Measurements from ENCODE around the gene PAIP2B.

Gene PAIP2B

DNA sequence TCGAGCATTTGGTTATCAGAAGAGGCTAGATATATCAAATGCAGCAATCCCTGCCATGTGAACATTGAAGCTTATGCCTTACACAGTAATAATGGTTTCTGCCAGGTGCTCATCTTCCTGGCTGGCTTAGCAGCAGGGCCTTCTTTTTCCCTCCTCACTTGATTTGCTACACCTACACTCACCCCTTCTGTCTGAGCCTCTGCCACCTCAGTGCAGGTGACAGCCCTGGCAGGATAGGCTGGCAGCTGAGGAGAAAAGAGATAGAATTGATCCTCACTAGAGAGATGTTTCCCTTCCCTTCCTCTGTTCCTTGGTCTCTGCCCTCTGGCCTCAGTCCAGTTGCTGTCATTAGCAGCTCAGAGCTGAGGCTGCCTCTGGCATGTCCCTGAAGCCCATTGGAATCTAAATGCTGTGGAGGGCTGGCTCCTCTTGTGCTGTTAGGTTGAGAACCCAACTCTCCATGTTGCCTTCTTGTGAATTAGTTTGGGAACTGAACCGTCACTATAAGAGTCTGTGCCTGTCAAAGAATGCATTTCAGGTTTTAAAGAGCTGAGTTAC is 78.3 kb downstream of the PAIP2B start:
- TF ChIP-seq, protein P1, sequence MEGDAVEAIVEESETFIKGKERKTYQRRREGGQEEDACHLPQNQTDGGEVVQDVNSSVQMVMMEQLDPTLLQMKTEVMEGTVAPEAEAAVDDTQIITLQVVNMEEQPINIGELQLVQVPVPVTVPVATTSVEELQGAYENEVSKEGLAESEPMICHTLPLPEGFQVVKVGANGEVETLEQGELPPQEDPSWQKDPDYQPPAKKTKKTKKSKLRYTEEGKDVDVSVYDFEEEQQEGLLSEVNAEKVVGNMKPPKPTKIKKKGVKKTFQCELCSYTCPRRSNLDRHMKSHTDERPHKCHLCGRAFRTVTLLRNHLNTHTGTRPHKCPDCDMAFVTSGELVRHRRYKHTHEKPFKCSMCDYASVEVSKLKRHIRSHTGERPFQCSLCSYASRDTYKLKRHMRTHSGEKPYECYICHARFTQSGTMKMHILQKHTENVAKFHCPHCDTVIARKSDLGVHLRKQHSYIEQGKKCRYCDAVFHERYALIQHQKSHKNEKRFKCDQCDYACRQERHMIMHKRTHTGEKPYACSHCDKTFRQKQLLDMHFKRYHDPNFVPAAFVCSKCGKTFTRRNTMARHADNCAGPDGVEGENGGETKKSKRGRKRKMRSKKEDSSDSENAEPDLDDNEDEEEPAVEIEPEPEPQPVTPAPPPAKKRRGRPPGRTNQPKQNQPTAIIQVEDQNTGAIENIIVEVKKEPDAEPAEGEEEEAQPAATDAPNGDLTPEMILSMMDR (IDR thresholded peaks at IDR 0.05; ENCODE audit: low read depth, low read length, missing control alignments), result no peak
- H3K4me3 ChIP-seq (replicated peaks; ENCODE audit: low read depth, low read length), result no peak overlapping the region
- no peak for DNase-seq (ENCODE audit: extremely low read depth, low read depth)

DNA sequence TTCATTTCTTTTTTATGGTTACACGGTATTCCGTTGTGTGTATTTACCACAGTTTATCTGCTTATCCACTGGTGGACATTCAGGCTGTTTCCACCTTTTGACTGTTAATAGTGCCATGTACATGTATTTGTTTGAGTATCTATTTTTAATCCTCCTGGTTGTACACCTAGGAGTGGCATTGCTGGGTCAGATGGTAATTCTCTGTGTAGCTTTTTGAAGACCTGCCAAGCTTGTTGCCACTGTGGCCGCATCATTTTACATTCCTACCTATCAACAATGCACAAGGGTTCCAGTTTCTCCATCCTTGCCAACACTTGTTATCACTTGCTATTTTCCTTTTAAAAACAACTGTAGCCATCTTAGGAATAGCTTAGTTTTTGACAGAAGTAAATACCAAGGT is 83.1 kb downstream of the PAIP2B start:
- no peak overlapping the region for H3K4me3 ChIP-seq (replicated peaks; ENCODE audit: low read depth, low read length)
- no peak for DNase-seq (ENCODE audit: extremely low read depth, low read depth)
- TF ChIP-seq, protein P1 (IDR thresholded peaks at IDR 0.05; ENCODE audit: low read depth, low read length, missing control alignments), result no peak

DNA sequence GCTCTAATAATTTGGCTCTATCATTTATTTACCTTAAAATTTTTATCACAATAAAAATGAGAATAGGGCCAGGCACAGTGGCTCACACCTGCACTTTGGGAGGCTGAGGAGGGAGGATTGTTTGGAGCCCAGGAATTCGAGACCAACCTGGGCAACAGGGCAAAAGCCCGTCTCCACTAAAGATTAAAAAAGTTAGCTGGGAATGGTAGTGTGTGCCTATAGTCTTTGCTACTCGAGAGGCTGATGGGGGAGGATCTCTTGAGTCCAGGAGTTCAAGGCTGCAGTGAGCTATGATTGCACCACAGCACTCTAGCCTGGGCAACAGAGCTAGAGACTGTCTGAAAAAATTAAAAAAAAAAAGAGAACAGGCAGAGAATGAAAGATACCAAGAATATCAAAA is 90.7 kb downstream of the PAIP2B start:
- DNase-seq (ENCODE audit: extremely low read depth, low read depth), result no peak
- TF ChIP-seq, protein P1 (IDR thresholded peaks at IDR 0.05; ENCODE audit: low read depth, low read length, missing control alignments), result no peak
- H3K4me3 ChIP-seq (replicated peaks; ENCODE audit: low read depth, low read length), result no peak overlapping the region

DNA sequence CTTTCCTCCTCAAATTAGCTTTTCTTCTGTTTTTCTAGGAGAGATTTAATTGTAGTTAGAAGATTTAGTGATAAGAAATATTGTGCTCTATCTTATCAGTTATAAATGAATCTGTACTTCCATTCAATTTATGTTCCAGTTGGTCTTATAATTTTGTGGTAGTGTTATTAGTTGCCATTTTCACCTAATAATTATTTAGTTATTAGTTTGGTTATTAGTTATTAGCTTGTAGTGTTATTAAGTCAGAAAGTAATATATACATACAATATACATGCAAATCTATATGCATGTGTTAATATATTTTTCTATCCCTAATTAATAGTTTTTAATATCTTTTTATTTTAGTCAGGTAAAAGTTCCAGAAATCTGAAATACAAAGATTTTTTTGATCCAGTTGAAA is 93.3 kb downstream of the PAIP2B start:
- no peak overlapping the region for H3K4me3 ChIP-seq (replicated peaks; ENCODE audit: low read depth, low read length)
- TF ChIP-seq, protein P1 (IDR thresholded peaks at IDR 0.05; ENCODE audit: low read depth, low read length, missing control alignments), result no peak

More for the DNA sequence above, 93.3 kb downstream of the PAIP2B start:
- no peak for DNase-seq (ENCODE audit: extremely low read depth, low read depth)

All from HFF-Myc (cell line).